A673 (cell line): ENCODE results near the gene EHD1. TPM values are rescaled to one million over a fixed set of nuclear protein-coding genes. Genes with fewer than 3 reads are reported as not detected.

Experiments used
- BruUV-seq: library from RNA; stranded (reverse); fragments of 400-500 nt; replicated peaks from 2 replicates; lab custom pipeline; 2021; lab: Mats Ljungman, UMichigan
- CTCF ChIA-PET: fragments of 300-600 bp; sonication (Branson Sonifier 250); formaldehyde crosslinking; loops from one replicate; lab custom pipeline; 2022; ENCODE audit warnings: antibody characterized with exemption; lab: Charles Lee
- POLR2A ChIA-PET: fragments of 300-600 bp; sonication (Branson Sonifier 250); formaldehyde crosslinking; loops from one replicate; lab custom pipeline; 2022; ENCODE audit warnings: antibody characterized with exemption; ENCODE audit not compliant: low non-redundant PET; lab: Charles Lee
- DNase-seq: peaks from one replicate; pipeline ENCODE4 v3.0.0-alpha.2; 2015; ENCODE audit warnings: low spot score
- H3K27ac ChIP-seq: fragments of 200-600 bp; sonication (generic); 2 replicates; pipeline ENCODE4 v1.5.1; 2016; ENCODE audit warnings: mixed run types, low read depth, mild to moderate bottlenecking, mixed read lengths, antibody characterized with exemption, low read length; ENCODE audit not compliant: poor library complexity, severe bottlenecking
- H3K27me3 ChIP-seq: fragments of 200-600 bp; sonication (generic); replicated peaks from 2 replicates; pipeline ENCODE4 v1.6.1; 2017; ENCODE audit warnings: mixed run types, low read depth, mild to moderate bottlenecking, mixed read lengths, antibody characterized with exemption, low read length; ENCODE audit not compliant: insufficient read depth, poor library complexity
- H3K36me3 ChIP-seq: fragments of 200-600 bp; sonication (generic); 2 replicates; pipeline ENCODE4 v1.6.1; 2016; ENCODE audit warnings: mixed run types, mild to moderate bottlenecking, mixed read lengths, antibody characterized with exemption, low read length; ENCODE audit not compliant: insufficient read depth, poor library complexity, severe bottlenecking
- H3K4me1 ChIP-seq: fragments of 200-600 bp; sonication (generic); 2 replicates; pipeline ENCODE4 v1.6.1; 2017; ENCODE audit warnings: mixed run types, mild to moderate bottlenecking, mixed read lengths, antibody characterized with exemption, low read length; ENCODE audit not compliant: insufficient read depth, poor library complexity, severe bottlenecking
- H3K4me3 ChIP-seq: fragments of 200-600 bp; sonication (generic); 2 replicates; pipeline ENCODE4 v1.5.1; 2016; ENCODE audit warnings: low read depth, mixed run types, mild to moderate bottlenecking, mixed read lengths, low read length; ENCODE audit not compliant: poor library complexity, severe bottlenecking
- H3K9me3 ChIP-seq: fragments of 200-600 bp; sonication (generic); 2 replicates; pipeline ENCODE4 v1.6.1; 2016; ENCODE audit warnings: mixed run types, low read depth, mild to moderate bottlenecking, mixed read lengths, antibody characterized with exemption, low read length; ENCODE audit not compliant: poor library complexity, severe bottlenecking
- CTCF ChIP-seq: fragments of 300-800, 200-600 bp; sonication (generic); conservative IDR thresholded peaks from 2 replicates; pipeline ENCODE4 v1.5.1; 2017; ENCODE audit warnings: low read depth, mild to moderate bottlenecking, antibody characterized with exemption, low read length, moderate library complexity, mixed read lengths
- EZH2 ChIP-seq: fragments of 200-600 bp; sonication (generic); IDR thresholded peaks from 2 replicates; pipeline ENCODE4 v1.6.1; 2017; ENCODE audit warnings: borderline replicate concordance, low read depth, mild to moderate bottlenecking, mixed read lengths, antibody characterized with exemption, low read length; ENCODE audit not compliant: poor library complexity, severe bottlenecking
- intact Hi-C: fragments of 100-400 bp; cut with micrococcal nuclease; formaldehyde crosslinking; loops from one replicate; pipeline ENCODE4 v1.10.0; 2022; ENCODE audit not compliant: unreplicated experiment
- total RNA-seq: library from RNA; stranded (reverse); gene quantifications from 2 replicates; pipeline ENCODE4 v1.2.3, GENCODE V29; 2021

EHD1 gene
- total RNA-seq, 1 experiment from 2014 or later: 63.1 TPM

- Histone ChIP-seq H3K4me3 (peak overlapping the region; percentile 69), H3K36me3 (no peaks in the 10 kb centered on the region), H3K27me3 (no peaks in the 10 kb centered on the region), H3K9me3 (no peaks in the 10 kb centered on the region), H3K27ac (peak overlapping the region; percentile 77), H3K4me1 (peaks cover 8% of the 10 kb centered on the region)
- CTCF ChIA-PET: no interaction called here
- POLR2A ChIA-PET: interaction anchor here (0.7 to 0.8 kb wide), 2 partner anchors 10 to 146 kb away, joined by 3 read pairs; no protein-coding TSS in a partner anchor
- no peak for TF ChIP-seq CTCF
- no peak for TF ChIP-seq EZH2
- intact Hi-C loops: no loop called here
- no TSS peak for BruUV-seq
- DNase-seq: peak; percentile 37
Observed at GRCh38 chr11:64924910-64925284, 46.5 kb upstream of the EHD1 start.

GRCh38 chr11:64923944-64924909 is 45.8 kb upstream of the EHD1 start, which contains the start of gene PPP2R5B:
TSS of gene PPP2R5B (plus strand) at chr11:64924689. CDS start at chr11:64925735, 1,046 bp downstream.
- intact Hi-C loops: no loop called here
- Histone ChIP-seq H3K4me1 (peaks cover 8% of the 10 kb centered on the region), H3K9me3 (no peaks in the 10 kb centered on the region), H3K27ac (peak within 1 kb of the TSS; percentile 77), H3K4me3 (peak within 1 kb of the TSS; percentile 69), H3K27me3 (no peaks in the 10 kb centered on the region), H3K36me3 (no peaks in the 10 kb centered on the region)
- DNase-seq: peak; percentile 96
- ChIA-PET POLR2A (interaction anchor here (0.7 to 0.8 kb wide), 2 partner anchors 11 to 146 kb away, joined by 3 read pairs; no protein-coding TSS in a partner anchor), CTCF (interaction anchor here (0.8 kb wide), 1 partner anchor 36 kb away, joined by 4 read pairs; no protein-coding TSS in a partner anchor)
- BruUV-seq: no TSS peak
- TF ChIP-seq CTCF: no peak
- TF ChIP-seq EZH2: no peak

- H3K4me1 ChIP-seq: peaks cover 8% of the 10 kb centered on the region
- intact Hi-C loops: no loop called here
- POLR2A ChIA-PET: interaction anchor here (0.6 kb wide), 1 partner anchor 105 kb away, joined by 3 read pairs; no protein-coding TSS in a partner anchor
- CTCF ChIA-PET: no interaction called here
- H3K4me3 ChIP-seq: no peak overlapping the region
- H3K36me3 ChIP-seq: no peaks in the 10 kb centered on the region
- no peaks in the 10 kb centered on the region for H3K27me3 ChIP-seq
- no TSS peak for BruUV-seq
- no peak for DNase-seq
- H3K27ac ChIP-seq: no peak overlapping the region
- TF ChIP-seq CTCF: no peak
- no peak for TF ChIP-seq EZH2
- H3K9me3 ChIP-seq: no peaks in the 10 kb centered on the region
Observed at GRCh38 chr11:64923151-64923661, 44.8 kb upstream of the EHD1 start.
